ENCODE data around the gene MTMR11. TPM values are rescaled to one million over a fixed set of nuclear protein-coding genes. Genes with fewer than 3 reads are reported as not detected.
"Not testable (repeated sequence)": the region's sequence is repeated elsewhere in the genome, so short reads cannot be mapped to it uniquely, and the experiment has no call there.

The MTMR11 gene
- 35.7 TPM for polyA plus RNA-seq (ENCODE audit: insufficient read length)
- long read RNA-seq, donor 1, partial matches to known transcripts: 0 of 2 reads
- long read RNA-seq, donor 1, other reads (novel, unspliced or antisense): 0 of 2 reads
- long read RNA-seq, donor 2: 0 reads
- long read RNA-seq, donor 3, partial matches to known transcripts: 0 of 1 reads
- long read RNA-seq, donor 3, other reads (novel, unspliced or antisense): 0 of 1 reads
- long read RNA-seq, donor 4: 0 reads
- long read RNA-seq, donor 5, partial matches to known transcripts: 0 of 3 reads
- long read RNA-seq, donor 5, other reads (novel, unspliced or antisense): 0 of 3 reads
- long read RNA-seq, donor 6, partial matches to known transcripts: 0 of 2 reads
- long read RNA-seq, donor 6, other reads (novel, unspliced or antisense): 0 of 2 reads
- long read RNA-seq, donor 7: 0 reads
- long read RNA-seq, donor 8, partial matches to known transcripts: 0 of 1 reads
- long read RNA-seq, donor 8, other reads (novel, unspliced or antisense): 0 of 1 reads

GRCh38 chr1:149936170-149936991, at the start of gene MTMR11:
Gene MTMR11, minus strand, starts transcription at chr1:149936879. Its CDS starts 232 bp downstream, at chr1:149936647.
- DNase-seq: peak; percentile 53

- DNase-seq: no peak
These were observed 43.4 kb upstream of the MTMR11 start for GRCh38 chr1:149979972-149980540.

- no peak for DNase-seq
These were observed 42.7 kb upstream of the MTMR11 start for GRCh38 chr1:149979245-149979971.

- DNase-seq: peak; percentile 26
These were observed 41.9 kb upstream of the MTMR11 start for GRCh38 chr1:149978547-149979023.

GRCh38 chr1:149977345-149977744, 40.7 kb upstream of the MTMR11 start:
- no peak for DNase-seq

GRCh38 chr1:149972547-149972946, 35.9 kb upstream of the MTMR11 start:
- DNase-seq: no peak

GRCh38 chr1:149967646-149968045, 31.0 kb upstream of the MTMR11 start:
- no peak for DNase-seq

GRCh38 chr1:149967041-149967440, 30.4 kb upstream of the MTMR11 start:
- DNase-seq: no peak

- no peak for DNase-seq
These were observed 29.7 kb upstream of the MTMR11 start for GRCh38 chr1:149966405-149966804.

- DNase-seq: no peak
These were observed 28.8 kb upstream of the MTMR11 start for GRCh38 chr1:149965440-149965839.

GRCh38 chr1:149963358-149963757, 26.7 kb upstream of the MTMR11 start:
- no peak for DNase-seq

GRCh38 chr1:149962736-149963135, 26.1 kb upstream of the MTMR11 start:
- DNase-seq: no peak

- peak; percentile 77 for DNase-seq
These were observed 25.5 kb upstream of the MTMR11 start for GRCh38 chr1:149962039-149962647.

GRCh38 chr1:149957548-149957947, 20.9 kb upstream of the MTMR11 start:
- DNase-seq: not testable (repeated sequence)

- no peak for DNase-seq
These were observed 13.2 kb upstream of the MTMR11 start for GRCh38 chr1:149949911-149950310.

- no peak for DNase-seq
These were observed 8.5 kb upstream of the MTMR11 start for GRCh38 chr1:149945206-149945605.

GRCh38 chr1:149942885-149943284, 6.2 kb upstream of the MTMR11 start:
- no peak for DNase-seq

- DNase-seq: peak; percentile 59
These were observed 5.5 kb upstream of the MTMR11 start for GRCh38 chr1:149942207-149942606.

GRCh38 chr1:149940427-149940826, 3.7 kb upstream of the MTMR11 start:
- DNase-seq: no peak

- not testable (repeated sequence) for DNase-seq
These were observed 2.0 kb upstream of the MTMR11 start for GRCh38 chr1:149938668-149939003.

- no peak for DNase-seq
These were observed 1.1 kb upstream of the MTMR11 start for GRCh38 chr1:149937759-149938158.
